Stimulated activated CD4-positive, alpha-beta T cell treated with anti-CD3 and anti-CD28 coated beads, Interleukin-4, amount 100 ng/mL, for 48 hours (primary cell): ENCODE measurements around the gene FCAR.
"Not testable (repeated sequence)": the region's sequence is repeated elsewhere in the genome, so short reads cannot be mapped to it uniquely, and the experiment has no call there.

Source experiments
- DNase-seq, 2 donors: peaks; one replicate each; pipeline ENCODE4 v3.0.0-alpha.2; 2020; ENCODE audit warnings: low read depth in 2 of 2

The FCAR gene

GRCh38 chr19:54873990-54874389 is at the start of gene FCAR:
TSS of gene FCAR (plus strand) at chr19:54874235. CDS start at chr19:54874290, 55 bp downstream.
- no peak for DNase-seq

GRCh38 chr19:54824416-54824815 is 49.6 kb upstream of the FCAR start:
- not testable (repeated sequence) for DNase-seq

GRCh38 chr19:54825326-54825725 is 48.7 kb upstream of the FCAR start:
- DNase-seq, result not testable (repeated sequence)

GRCh38 chr19:54828064-54828463 is 46.0 kb upstream of the FCAR start:
- DNase-seq, result not testable (repeated sequence)

- DNase-seq, result not testable (repeated sequence)
Observed at GRCh38 chr19:54832496-54832895, 41.5 kb upstream of the FCAR start, which contains the start of gene KIR2DS4. TSS of gene KIR2DS4 (plus strand) at chr19:54832676.

GRCh38 chr19:54835126-54835525 is 38.9 kb upstream of the FCAR start:
- DNase-seq, result not testable (repeated sequence)

- DNase-seq, result not testable (repeated sequence)
Observed at GRCh38 chr19:54837522-54837921, 36.5 kb upstream of the FCAR start.

GRCh38 chr19:54843171-54843570 is 30.9 kb upstream of the FCAR start:
- not testable (repeated sequence) for DNase-seq

- not testable (repeated sequence) for DNase-seq
Observed at GRCh38 chr19:54850061-54850640, 23.9 kb upstream of the FCAR start, which contains the start of gene KIR3DL2. TSS of gene KIR3DL2 (plus strand) at chr19:54850443. CDS start at chr19:54850476, 33 bp downstream.

- DNase-seq, result no peak
Observed at GRCh38 chr19:54850930-54851329, 23.1 kb upstream of the FCAR start.

- no peak for DNase-seq
Observed at GRCh38 chr19:54851353-54851752, 22.7 kb upstream of the FCAR start.

GRCh38 chr19:54855241-54855640 is 18.8 kb upstream of the FCAR start:
- not testable (repeated sequence) for DNase-seq

GRCh38 chr19:54858476-54858875 is 15.6 kb upstream of the FCAR start:
- not testable (repeated sequence) for DNase-seq

- not testable (repeated sequence) for DNase-seq
Observed at GRCh38 chr19:54859421-54859820, 14.6 kb upstream of the FCAR start.

GRCh38 chr19:54863459-54863858 is 10.6 kb upstream of the FCAR start:
- DNase-seq, result not testable (repeated sequence)

GRCh38 chr19:54871696-54872095 is 2.3 kb upstream of the FCAR start:
- no peak for DNase-seq

- no peak for DNase-seq
Observed at GRCh38 chr19:54875506-54875905, 1.5 kb downstream of the FCAR start.

GRCh38 chr19:54877471-54877870 is 3.4 kb downstream of the FCAR start:
- DNase-seq, result no peak

- no peak for DNase-seq
Observed at GRCh38 chr19:54881884-54882283, 7.8 kb downstream of the FCAR start.

- no peak for DNase-seq
Observed at GRCh38 chr19:54882758-54883157, 8.7 kb downstream of the FCAR start.

GRCh38 chr19:54883228-54883627 is 9.2 kb downstream of the FCAR start:
- DNase-seq, result no peak

- no peak for DNase-seq
Observed at GRCh38 chr19:54888239-54888638, 14.2 kb downstream of the FCAR start.

- DNase-seq, result no peak
Observed at GRCh38 chr19:54889566-54889965, 15.5 kb downstream of the FCAR start.

GRCh38 chr19:54893406-54893805 is 19.4 kb downstream of the FCAR start:
- no peak for DNase-seq
